Upper lobe of left lung (tissue), 6 donors: ENCODE data around the gene PROCR. TPM values are rescaled to one million over a fixed set of nuclear protein-coding genes. Genes with fewer than 3 reads are reported as not detected.
"Not testable (repeated sequence)": the region's sequence is repeated elsewhere in the genome, so short reads cannot be mapped to it uniquely, and the experiment has no call there.

Source experiments
- ATAC-seq, 2 donors: fragments of 200-7000 bp; cut with Tn5 transposase; one replicate each; pipeline ENCODE4 v1.9.1; 2022; ENCODE audit warnings: mild to moderate bottlenecking in 2 of 2, moderate library complexity in 2 of 2; ENCODE audit not compliant: low FRiP score in 2 of 2
- DNase-seq, 2 donors: peaks; one replicate each; pipeline ENCODE4 v3.0.0-alpha.2; 2019 to 2020
- H3K27ac ChIP-seq, 4 donors: fragments of 200-600 bp; sonication (generic); one replicate each; pipeline ENCODE4 v1.5.1; 2016 to 2019
- H3K27me3 ChIP-seq, 4 donors: fragments of 200-600 bp; sonication (generic); one replicate each; pipeline ENCODE4 v1.5.1; 2017 to 2019
- H3K36me3 ChIP-seq, 4 donors: fragments of 200-600 bp; sonication (generic); one replicate each; pipeline ENCODE4 v1.5.1; 2016 to 2019
- H3K4me1 ChIP-seq, 4 donors: fragments of 200-600 bp; sonication (generic); one replicate each; pipeline ENCODE4 v1.5.1; 2018 to 2019
- H3K4me3 ChIP-seq, 4 donors: fragments of 200-600 bp; sonication (generic); one replicate each; pipeline ENCODE4 v1.5.1; 2017 to 2019; ENCODE audit warnings: mild to moderate bottlenecking in 2 of 4, moderate library complexity in 1 of 4
- H3K9me3 ChIP-seq, 4 donors: fragments of 200-600 bp; sonication (generic); one replicate each; pipeline ENCODE4 v1.5.1; 2018 to 2019
- CTCF ChIP-seq, 6 experiments: fragments of 450-650 bp in 4 of 6; fragments of 200-600 bp in 2 of 6; sonication (generic) in 2 of 6; IDR thresholded peaks; one replicate each; pipeline ENCODE4 v1.5.1; 2016 to 2019; ENCODE audit warnings: antibody characterized with exemption in 6 of 6
- EP300 ChIP-seq, 4 donors: sonication (generic); formaldehyde crosslinking; IDR thresholded peaks; one replicate each; pipeline ENCODE4 v1.5.1; 2017; ENCODE audit warnings: antibody characterized with exemption in 4 of 4, control low read depth in 2 of 4
- POLR2A ChIP-seq, 4 donors: fragments of 450-650 bp; IDR thresholded peaks; one replicate each; pipeline ENCODE4 v1.5.1; 2016 to 2017; ENCODE audit warnings: antibody characterized with exemption in 4 of 4, mild to moderate bottlenecking in 2 of 4
- POLR2AphosphoS5 ChIP-seq, 2 donors: sonication (generic); formaldehyde crosslinking; IDR thresholded peaks; one replicate each; pipeline ENCODE4 v1.5.1; 2017; ENCODE audit warnings: antibody characterized with exemption in 2 of 2
- WGBS, 2 donors: methylation state at CpG; one replicate each; pipeline ENCODE4 v1.1.5; 2017 to 2018; 5-methylcytosine and 5-hydroxymethylcytosine counted together
- total RNA-seq, 6 donors: library from RNA; depleted of rRNA in 4 of 6; stranded (reverse); fragments of >200 nt in 4 of 6; gene quantifications; one replicate each; pipeline versions ENCODE4 v1.1.0 to v1.2.1, GENCODE V29; 2016 to 2021
- donor health status: DM: no; HTN: no; CAD: no; lungs with moderate emphysema.
- donor health status: DM: no; HTN: yes; CAD: no; lungs with severe emphysema.

PROCR gene
- total RNA-seq, 6 donors from 2014 or later, result 5.2 to 24.7 (median 11.6) TPM

DNA sequence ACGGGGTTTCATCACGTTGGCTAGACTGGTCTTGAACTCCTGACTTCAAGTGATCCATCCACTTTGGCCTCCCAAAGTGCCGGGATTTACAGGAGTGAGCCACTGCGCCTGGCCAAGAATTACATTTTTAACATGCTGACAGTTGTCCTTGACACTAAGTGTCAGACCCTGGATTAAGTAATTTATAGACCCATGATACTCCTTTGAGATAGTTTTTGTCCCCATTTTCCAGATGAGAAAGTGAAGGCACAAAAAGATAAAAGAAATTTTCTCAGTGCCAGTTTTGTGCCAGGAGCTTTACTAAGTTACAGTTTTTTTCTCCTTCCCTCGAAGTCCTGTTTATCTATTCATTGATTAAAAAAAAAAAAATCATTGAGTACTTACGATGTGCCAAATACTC lies 14.9 kb upstream of the PROCR start:
- no peak for ATAC-seq
- H3K27ac ChIP-seq, result no peak overlapping the region
- H3K9me3 ChIP-seq, result no peaks in the 10 kb centered on the region
- H3K27me3 ChIP-seq, result no peaks in the 10 kb centered on the region
- H3K4me3 ChIP-seq, result no peak overlapping the region
- no peak for DNase-seq
- H3K36me3 ChIP-seq, result no peaks in the 10 kb centered on the region
- TF ChIP-seq EP300 (IDR thresholded peaks at IDR 0.05), result no peak
- TF ChIP-seq POLR2A (IDR thresholded peaks at IDR 0.05), result no peak
- no peak for TF ChIP-seq CTCF (IDR thresholded peaks at IDR 0.05)
- TF ChIP-seq POLR2AphosphoS5 (IDR thresholded peaks at IDR 0.05), result no peak
- H3K4me1 ChIP-seq, result peaks cover 0 to 5% (median 0%) of the 10 kb centered on the region in 4 donors
- 81 to 90% methylated on average over 6 of the region's 6 CpGs for WGBS, 2 donors

DNA sequence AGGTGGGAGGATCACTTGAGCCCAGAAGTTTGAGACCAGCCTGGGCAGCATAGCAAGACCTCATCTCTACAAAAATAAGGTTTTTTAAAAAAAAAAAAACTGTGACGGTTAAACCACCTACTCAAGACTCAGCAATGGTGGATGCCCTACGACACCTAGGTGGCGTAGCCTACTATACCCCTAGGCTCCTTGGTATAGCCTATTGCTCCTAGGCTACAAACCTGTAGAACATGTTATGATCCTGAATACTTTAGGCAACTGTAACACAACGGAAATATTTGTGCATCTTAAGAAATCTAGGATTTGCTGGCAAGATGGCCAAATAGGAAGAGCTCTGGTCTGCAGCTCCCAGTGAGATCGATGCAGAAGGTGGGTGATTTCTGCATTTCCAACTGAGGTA lies 11.5 kb upstream of the PROCR start:
- H3K36me3 ChIP-seq, H3K27me3 ChIP-seq, ATAC-seq, DNase-seq, H3K4me1 ChIP-seq, H3K27ac ChIP-seq, H3K4me3 ChIP-seq, H3K9me3 ChIP-seq: not testable (repeated sequence)
- WGBS, 2 donors, result 89 to 95% methylated on average over 5 of the region's 5 CpGs

GRCh38 chr20:35164531-35164930 lies 7.3 kb upstream of the PROCR start:
- peaks cover 0 to 22% (median 8%) of the 10 kb centered on the region in 4 donors for H3K4me1 ChIP-seq
- not testable (repeated sequence) for H3K36me3 ChIP-seq, H3K9me3 ChIP-seq, H3K27ac ChIP-seq, H3K4me3 ChIP-seq, H3K27me3 ChIP-seq, DNase-seq, ATAC-seq

GRCh38 chr20:35165221-35166185 lies 6.4 kb upstream of the PROCR start:
- H3K36me3 ChIP-seq, result no peaks in the 10 kb centered on the region
- no peak for ATAC-seq
- peaks cover 0 to 22% (median 8%) of the 10 kb centered on the region in 4 donors for H3K4me1 ChIP-seq
- H3K27me3 ChIP-seq, result no peaks in the 10 kb centered on the region
- 80 to 81% methylated on average over 4 of the region's 4 CpGs for WGBS, 2 donors
- H3K9me3 ChIP-seq, result no peaks in the 10 kb centered on the region
- no peak overlapping the region for H3K4me3 ChIP-seq
- DNase-seq, result no peak
- peak overlapping the region in 2 of 4 donors; percentile 40 to 42 for H3K27ac ChIP-seq
- TF ChIP-seq EP300 (IDR thresholded peaks at IDR 0.05), result no peak
- TF ChIP-seq POLR2AphosphoS5 (IDR thresholded peaks at IDR 0.05), result no peak
- no peak for TF ChIP-seq POLR2A (IDR thresholded peaks at IDR 0.05)
- no peak for TF ChIP-seq CTCF (IDR thresholded peaks at IDR 0.05)

DNA sequence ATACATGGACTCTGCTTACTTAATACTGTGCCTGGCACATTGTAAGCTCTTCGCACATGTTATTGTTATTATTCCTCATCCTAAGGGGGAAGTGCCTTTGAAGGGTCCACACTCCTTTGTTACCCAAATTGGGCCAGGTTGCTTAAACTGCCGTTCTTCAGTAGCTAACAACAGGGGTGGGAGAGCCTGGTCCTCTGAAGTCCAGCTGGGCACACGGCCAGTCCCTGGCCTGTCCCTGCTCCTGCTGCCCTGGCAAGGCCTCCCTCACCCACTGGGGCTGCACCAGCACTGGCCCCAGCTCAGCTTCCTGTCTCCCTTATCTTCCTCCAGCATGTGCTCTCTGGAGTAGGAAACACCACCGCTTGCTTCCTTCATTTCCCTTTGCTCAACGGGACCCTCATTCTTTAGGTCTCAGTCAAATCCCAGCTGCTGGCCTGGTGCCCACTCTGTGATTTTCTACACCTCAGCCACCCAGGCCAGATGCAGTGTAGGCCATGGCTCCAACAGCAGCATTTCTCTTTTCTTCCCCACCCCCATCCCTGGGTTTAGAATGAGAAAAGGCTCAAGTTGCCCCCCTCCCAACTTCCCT lies 5.5 kb upstream of the PROCR start:
- H3K27me3 ChIP-seq, result no peaks in the 10 kb centered on the region
- peak overlapping the region in 2 of 4 donors; percentile 40 to 42 for H3K27ac ChIP-seq
- H3K4me1 ChIP-seq, result peaks cover 3 to 24% (median 8%) of the 10 kb centered on the region in 4 donors
- ATAC-seq, result peak; percentile 29 to 89
- 22 to 29% methylated on average over 5 of the region's 5 CpGs for WGBS, 2 donors
- TF ChIP-seq EP300 (IDR thresholded peaks at IDR 0.05) (peak in 2 of 4 donors; percentile 65 to 85), POLR2AphosphoS5 (IDR thresholded peaks at IDR 0.05) (peak; percentile 82 to 87), POLR2A (IDR thresholded peaks at IDR 0.05) (no peak)
- DNase-seq, result peak; percentile 50 to 62
- H3K4me3 ChIP-seq, result no peak overlapping the region
- no peaks in the 10 kb centered on the region for H3K36me3 ChIP-seq
- H3K9me3 ChIP-seq, result no peaks in the 10 kb centered on the region

DNA sequence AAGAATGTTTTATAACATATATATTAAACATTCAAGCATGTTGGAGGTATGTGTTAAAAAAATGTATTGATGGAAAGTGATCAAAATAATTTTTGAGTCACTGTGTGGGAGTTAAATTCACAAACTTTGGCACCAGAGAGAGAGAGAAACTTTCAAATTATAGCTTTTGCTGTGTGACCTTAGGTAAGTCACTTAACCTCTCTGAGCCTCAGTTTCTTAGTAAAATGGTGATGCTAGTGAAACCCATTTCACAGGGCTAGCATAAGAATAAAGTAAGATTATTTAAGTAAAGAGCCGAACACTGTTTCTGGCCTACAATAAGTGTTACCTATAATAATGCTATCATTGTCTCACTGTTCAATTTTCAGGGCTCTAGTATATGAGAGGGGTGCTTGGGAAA lies 4.1 kb upstream of the PROCR start:
- Histone ChIP-seq H3K27ac (no peak overlapping the region), H3K27me3 (no peaks in the 10 kb centered on the region), H3K4me1 (peaks cover 8 to 35% (median 19%) of the 10 kb centered on the region in 4 donors), H3K36me3 (no peaks in the 10 kb centered on the region), H3K9me3 (no peaks in the 10 kb centered on the region), H3K4me3 (no peak overlapping the region)
- DNase-seq (no peak), ATAC-seq (no peak)
- TF ChIP-seq CTCF (IDR thresholded peaks at IDR 0.05), result no peak
- no peak for TF ChIP-seq POLR2AphosphoS5 (IDR thresholded peaks at IDR 0.05)
- TF ChIP-seq POLR2A (IDR thresholded peaks at IDR 0.05), result no peak
- TF ChIP-seq EP300 (IDR thresholded peaks at IDR 0.05), result no peak
- 92 to 95% methylated on average over 1 of the region's 1 CpG for WGBS, 2 donors

- H3K27me3 ChIP-seq, ATAC-seq, DNase-seq, H3K4me3 ChIP-seq, H3K27ac ChIP-seq, H3K36me3 ChIP-seq, H3K9me3 ChIP-seq: not testable (repeated sequence)
- peaks cover 8 to 39% (median 21%) of the 10 kb centered on the region in 4 donors for H3K4me1 ChIP-seq
- WGBS, 2 donors, result 87 to 96% methylated on average over 4 of the region's 4 CpGs
Observed at GRCh38 chr20:35168701-35169409, 3.0 kb upstream of the PROCR start.
